Activated naive CD8-positive, alpha-beta T cell (primary cell): ENCODE results near the gene PACRG.

ENCODE experiments used
- H3K27ac Mint-ChIP-seq: one replicate; pipeline ENCODE4 v1.8.0; 2021; ENCODE audit warnings: mixed read lengths
- H3K27me3 Mint-ChIP-seq: one replicate; pipeline ENCODE4 v1.8.0; 2021; ENCODE audit warnings: mixed read lengths
- H3K36me3 Mint-ChIP-seq: one replicate; pipeline ENCODE4 v1.8.0; 2021; ENCODE audit warnings: mixed read lengths
- H3K4me1 Mint-ChIP-seq: one replicate; pipeline ENCODE4 v1.8.0; 2021; ENCODE audit warnings: low read depth, mixed read lengths
- H3K4me3 Mint-ChIP-seq: one replicate; pipeline ENCODE4 v1.8.0; 2021; ENCODE audit warnings: mild to moderate bottlenecking, mixed read lengths
- H3K9me3 Mint-ChIP-seq: one replicate; pipeline ENCODE4 v1.8.0; 2021; ENCODE audit warnings: low read depth, mixed read lengths

PACRG gene

GRCh38 chr6:163335671-163336545 lies 608.1 kb downstream of the PACRG start:
- no peak overlapping the region for H3K27ac Mint-ChIP-seq
- no peaks in the 10 kb centered on the region for H3K9me3 Mint-ChIP-seq
- no peaks in the 10 kb centered on the region for H3K4me1 Mint-ChIP-seq
- H3K4me3 Mint-ChIP-seq: no peak overlapping the region
- H3K36me3 Mint-ChIP-seq: no peaks in the 10 kb centered on the region
- peaks cover 13% of the 10 kb centered on the region for H3K27me3 Mint-ChIP-seq

- Mint-ChIP-seq H3K36me3 (no peaks in the 10 kb centered on the region), H3K27ac (no peak overlapping the region), H3K27me3 (peaks cover 13% of the 10 kb centered on the region), H3K4me1 (no peaks in the 10 kb centered on the region), H3K9me3 (no peaks in the 10 kb centered on the region), H3K4me3 (no peak overlapping the region)
These were observed 609.2 kb downstream of the PACRG start for GRCh38 chr6:163336961-163337360.

DNA sequence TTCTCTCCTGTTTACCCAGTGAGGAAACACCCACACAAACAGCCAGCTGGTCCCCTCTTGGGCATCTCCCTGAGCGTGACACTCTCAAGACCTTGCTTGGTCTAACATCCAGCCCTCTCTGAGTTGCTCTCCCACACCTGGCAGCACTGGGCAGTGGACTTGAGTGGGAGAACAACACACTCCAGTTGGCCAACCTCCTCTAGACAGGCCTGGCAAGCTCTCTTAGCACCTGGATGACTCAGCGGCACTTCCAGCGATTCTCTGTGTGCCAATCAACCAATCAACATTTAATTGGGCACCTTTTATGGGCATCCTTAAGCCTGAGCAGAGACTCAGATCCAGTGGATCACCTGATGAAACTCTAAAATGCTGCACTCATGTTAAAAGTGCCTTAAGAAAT lies 610.2 kb downstream of the PACRG start:
- H3K27me3 Mint-ChIP-seq: peaks cover 13% of the 10 kb centered on the region
- H3K36me3 Mint-ChIP-seq: no peaks in the 10 kb centered on the region
- no peaks in the 10 kb centered on the region for H3K9me3 Mint-ChIP-seq
- no peak overlapping the region for H3K4me3 Mint-ChIP-seq
- no peaks in the 10 kb centered on the region for H3K4me1 Mint-ChIP-seq
- no peak overlapping the region for H3K27ac Mint-ChIP-seq

DNA sequence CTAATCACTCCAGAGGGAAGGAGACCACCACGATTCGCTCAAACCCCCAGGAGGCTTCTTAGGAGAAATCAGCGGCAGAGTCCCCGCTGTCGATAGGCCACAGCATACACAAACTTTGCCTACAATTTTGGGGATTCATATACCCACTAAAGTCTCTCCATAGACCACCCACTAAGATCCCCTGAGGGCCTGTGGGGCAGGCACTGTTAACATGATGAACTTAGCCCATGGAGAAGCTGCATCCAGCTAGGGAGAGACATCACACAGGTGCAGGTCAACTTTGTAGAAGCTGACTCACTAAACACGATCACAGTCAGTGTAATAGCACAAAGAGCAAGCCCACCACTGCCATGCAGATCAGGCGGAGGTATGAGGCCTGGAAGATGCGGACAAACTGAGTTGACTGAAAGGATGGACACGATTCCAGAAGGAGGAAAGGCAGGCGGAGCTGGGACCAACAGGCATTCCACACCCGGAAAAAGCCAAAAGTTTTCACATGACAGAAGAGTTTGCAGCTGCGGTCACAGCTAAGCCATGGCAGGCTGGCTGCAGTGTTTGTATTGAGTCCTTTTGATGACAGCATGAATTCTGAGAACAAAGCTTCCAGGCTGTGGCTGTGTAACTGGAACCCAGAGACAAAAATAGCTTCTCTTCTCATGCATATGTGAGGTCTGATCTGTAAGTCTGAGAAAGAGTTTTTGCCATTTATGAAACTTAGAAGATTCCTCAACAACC lies 611.1 kb downstream of the PACRG start:
- no peak overlapping the region for H3K4me3 Mint-ChIP-seq
- no peaks in the 10 kb centered on the region for H3K4me1 Mint-ChIP-seq
- peaks cover 13% of the 10 kb centered on the region for H3K27me3 Mint-ChIP-seq
- no peaks in the 10 kb centered on the region for H3K36me3 Mint-ChIP-seq
- H3K9me3 Mint-ChIP-seq: no peaks in the 10 kb centered on the region
- no peak overlapping the region for H3K27ac Mint-ChIP-seq

GRCh38 chr6:163339466-163339865 lies 611.7 kb downstream of the PACRG start:
- H3K4me3 Mint-ChIP-seq: no peak overlapping the region
- peaks cover 12% of the 10 kb centered on the region for H3K27me3 Mint-ChIP-seq
- no peaks in the 10 kb centered on the region for H3K4me1 Mint-ChIP-seq
- no peaks in the 10 kb centered on the region for H3K36me3 Mint-ChIP-seq
- H3K27ac Mint-ChIP-seq: no peak overlapping the region
- H3K9me3 Mint-ChIP-seq: no peaks in the 10 kb centered on the region

DNA sequence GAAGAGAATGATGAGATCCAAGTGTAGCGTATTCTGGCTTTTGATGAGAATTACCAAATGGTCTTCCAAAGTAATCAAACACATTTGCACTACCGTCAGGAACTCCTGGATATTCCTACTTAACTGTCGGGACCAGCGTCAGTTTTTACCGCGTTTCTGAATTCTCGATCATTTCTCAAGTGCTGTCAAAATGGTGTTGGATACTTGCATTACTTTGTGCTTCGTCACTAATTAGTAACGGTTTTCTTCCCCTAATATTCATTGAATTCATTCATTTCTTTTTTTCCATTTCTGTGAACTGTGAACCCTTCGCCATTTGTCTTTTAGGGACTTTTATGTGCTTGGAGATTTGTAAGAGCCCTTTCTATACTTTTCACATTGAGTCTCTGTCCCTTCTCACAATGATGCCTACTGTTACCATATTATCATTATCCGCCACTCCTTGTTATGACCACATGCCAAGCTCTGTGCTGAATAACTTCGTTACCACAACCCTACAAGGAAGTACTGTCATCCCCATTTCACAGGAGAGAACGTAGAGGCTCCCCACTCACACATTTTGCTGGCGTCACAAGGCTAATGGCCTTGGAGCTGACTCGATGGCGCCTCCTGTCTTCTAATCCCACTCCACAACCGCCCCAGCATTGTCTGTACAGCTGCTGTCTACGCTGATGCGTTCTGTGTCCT lies 612.6 kb downstream of the PACRG start:
- Mint-ChIP-seq H3K9me3 (no peaks in the 10 kb centered on the region), H3K4me1 (no peaks in the 10 kb centered on the region), H3K36me3 (no peaks in the 10 kb centered on the region), H3K27ac (no peak overlapping the region), H3K27me3 (peaks cover 9% of the 10 kb centered on the region), H3K4me3 (no peak overlapping the region)

DNA sequence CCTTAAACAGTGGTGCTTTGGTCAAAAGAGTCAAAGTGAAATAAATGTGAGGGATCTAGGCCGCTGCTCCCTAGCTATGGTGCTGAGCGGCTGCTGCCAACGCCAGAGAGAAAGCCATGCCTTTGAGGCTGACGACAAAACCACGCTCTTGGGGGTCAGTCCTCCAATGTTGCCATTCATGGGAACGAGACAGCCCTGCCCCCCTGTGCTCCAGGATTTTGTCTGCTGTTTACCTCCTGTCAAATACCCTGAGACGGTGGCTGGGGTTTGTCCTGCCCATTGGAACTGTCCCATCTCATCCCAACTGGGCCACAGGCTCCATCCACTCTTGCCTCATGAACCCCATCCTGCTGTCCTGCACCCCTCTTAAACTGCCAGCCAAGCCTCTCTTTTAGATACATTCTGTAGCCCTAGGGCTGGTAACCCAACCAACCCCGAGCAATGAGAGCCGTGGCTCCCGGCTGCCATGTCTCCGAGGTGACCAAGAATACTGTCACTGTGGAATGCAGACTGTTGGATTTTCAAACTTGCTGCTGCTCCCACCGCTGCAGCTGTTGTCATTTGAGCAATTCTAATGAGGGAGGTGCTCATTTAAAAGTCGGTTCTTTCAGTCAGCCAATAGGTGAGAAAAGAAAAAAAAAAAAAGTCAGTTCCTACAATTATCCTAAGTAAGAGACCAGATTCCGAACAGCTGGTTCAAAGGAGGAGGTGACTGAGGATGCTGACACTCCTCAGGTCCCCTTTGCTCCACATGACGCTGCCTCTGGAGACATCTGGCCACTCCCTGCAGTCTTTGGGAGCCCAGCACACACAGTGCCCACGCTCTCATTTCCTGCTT lies 613.7 kb downstream of the PACRG start:
- no peak overlapping the region for H3K27ac Mint-ChIP-seq
- no peaks in the 10 kb centered on the region for H3K9me3 Mint-ChIP-seq
- no peaks in the 10 kb centered on the region for H3K4me1 Mint-ChIP-seq
- no peaks in the 10 kb centered on the region for H3K36me3 Mint-ChIP-seq
- no peak overlapping the region for H3K4me3 Mint-ChIP-seq
- H3K27me3 Mint-ChIP-seq: peaks cover 3% of the 10 kb centered on the region

GRCh38 chr6:163342571-163343539 lies 615.1 kb downstream of the PACRG start:
- H3K4me3 Mint-ChIP-seq: no peak overlapping the region
- no peaks in the 10 kb centered on the region for H3K27me3 Mint-ChIP-seq
- H3K9me3 Mint-ChIP-seq: no peaks in the 10 kb centered on the region

GRCh38 chr6:163343609-163344008 lies 615.8 kb downstream of the PACRG start:
- Mint-ChIP-seq H3K4me1 (no peaks in the 10 kb centered on the region), H3K27ac (no peak overlapping the region), H3K27me3 (no peaks in the 10 kb centered on the region), H3K9me3 (no peaks in the 10 kb centered on the region), H3K36me3 (no peaks in the 10 kb centered on the region), H3K4me3 (no peak overlapping the region)

More at GRCh38 chr6:163342571-163343539, 615.1 kb downstream of the PACRG start:
- H3K4me1 Mint-ChIP-seq: no peaks in the 10 kb centered on the region
- no peaks in the 10 kb centered on the region for H3K36me3 Mint-ChIP-seq
- H3K27ac Mint-ChIP-seq: no peak overlapping the region

DNA sequence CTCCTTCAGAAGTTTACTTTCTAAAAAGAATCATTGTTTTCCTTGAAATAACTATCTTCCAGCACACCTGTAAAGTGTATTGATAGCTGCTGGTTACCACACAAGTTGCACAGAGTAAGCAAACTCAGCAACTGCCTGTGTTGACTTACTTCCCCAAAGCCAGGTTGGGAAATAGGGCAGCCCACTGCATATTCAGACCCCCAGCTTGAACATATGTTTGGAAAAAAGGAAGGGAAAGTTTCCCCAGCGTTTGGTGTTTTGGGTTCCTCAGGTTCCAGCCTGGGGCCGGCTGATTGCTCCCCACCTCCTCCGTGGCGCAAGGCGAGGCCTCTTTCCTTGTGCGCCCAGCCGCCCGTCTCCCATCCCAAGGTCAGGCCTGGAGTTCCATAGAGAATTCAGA lies 616.6 kb downstream of the PACRG start:
- no peaks in the 10 kb centered on the region for H3K9me3 Mint-ChIP-seq
- H3K4me3 Mint-ChIP-seq: no peak overlapping the region
- no peaks in the 10 kb centered on the region for H3K4me1 Mint-ChIP-seq
- no peaks in the 10 kb centered on the region for H3K27me3 Mint-ChIP-seq
- H3K36me3 Mint-ChIP-seq: no peaks in the 10 kb centered on the region
- no peak overlapping the region for H3K27ac Mint-ChIP-seq

DNA sequence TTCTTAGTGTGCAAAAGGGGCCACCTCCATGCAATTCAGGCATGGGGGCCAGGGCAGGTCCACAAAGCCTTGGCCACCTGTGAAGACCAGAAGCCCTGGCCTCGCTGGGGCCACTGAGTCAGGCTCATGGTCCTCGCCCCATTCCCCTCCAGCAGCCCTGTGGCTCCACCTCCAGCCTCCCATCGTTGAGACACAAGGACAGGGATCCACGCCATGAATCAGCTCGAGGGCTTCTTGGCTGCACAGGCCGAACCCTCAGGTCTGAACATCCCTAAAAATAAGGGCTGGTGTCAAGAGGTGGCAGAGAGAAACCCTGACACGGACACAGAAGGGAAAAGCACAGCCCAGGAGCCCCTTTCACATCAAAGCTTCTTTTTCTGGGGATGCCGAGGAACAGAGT lies 618.2 kb downstream of the PACRG start:
- no peaks in the 10 kb centered on the region for H3K4me1 Mint-ChIP-seq
- H3K27ac Mint-ChIP-seq: no peak overlapping the region
- no peaks in the 10 kb centered on the region for H3K9me3 Mint-ChIP-seq
- no peaks in the 10 kb centered on the region for H3K27me3 Mint-ChIP-seq
- no peaks in the 10 kb centered on the region for H3K36me3 Mint-ChIP-seq
- H3K4me3 Mint-ChIP-seq: no peak overlapping the region

- no peak overlapping the region for H3K4me3 Mint-ChIP-seq
- no peak overlapping the region for H3K27ac Mint-ChIP-seq
- no peaks in the 10 kb centered on the region for H3K4me1 Mint-ChIP-seq
These were observed 618.8 kb downstream of the PACRG start for GRCh38 chr6:163346497-163346961.

GRCh38 chr6:163347021-163347446 lies 619.3 kb downstream of the PACRG start:
- H3K27ac Mint-ChIP-seq: no peak overlapping the region
- no peaks in the 10 kb centered on the region for H3K36me3 Mint-ChIP-seq
- no peaks in the 10 kb centered on the region for H3K9me3 Mint-ChIP-seq
- no peaks in the 10 kb centered on the region for H3K4me1 Mint-ChIP-seq
- no peaks in the 10 kb centered on the region for H3K27me3 Mint-ChIP-seq
- no peak overlapping the region for H3K4me3 Mint-ChIP-seq

More at GRCh38 chr6:163346497-163346961, 618.8 kb downstream of the PACRG start:
- H3K27me3 Mint-ChIP-seq: no peaks in the 10 kb centered on the region
- H3K36me3 Mint-ChIP-seq: no peaks in the 10 kb centered on the region
- H3K9me3 Mint-ChIP-seq: no peaks in the 10 kb centered on the region
